MCF 10A (cell line): Measurements from ENCODE around the gene HNRNPA0. TPM values are rescaled to one million over a fixed set of nuclear protein-coding genes. Genes with fewer than 3 reads are reported as not detected.

ENCODE experiments used
- BruUV-seq: library from RNA; stranded (reverse); fragments of 400-500 nt; replicated peaks from 2 replicates; lab custom pipeline; 2021; lab: Mats Ljungman, UMichigan
- CTCF ChIA-PET: fragments of 300-600 bp; sonication (Branson Sonifier 250); formaldehyde crosslinking; extraction: SDS; loops from one replicate; lab custom pipeline; 2021; ENCODE audit warnings: antibody characterized with exemption, inconsistent platforms; lab: Yijun Ruan, JAX
- POLR2A ChIA-PET: fragments of 300-600, 350-650 bp; sonication (Branson Sonifier 250); formaldehyde crosslinking; extraction: SDS; loops from one replicate; lab custom pipeline; 2020; ENCODE audit warnings: antibody characterized with exemption, inconsistent platforms; lab: Yijun Ruan, JAX
- DNase-seq: peaks from one replicate; pipeline ENCODE4 v3.0.0-alpha.2; 2018; ENCODE audit not compliant: unreplicated experiment
- H3K27ac Mint-ChIP-seq: one replicate; pipeline ENCODE4 v1.8.0; 2022; ENCODE audit warnings: mild to moderate bottlenecking, low read depth, mixed read lengths; ENCODE audit not compliant: unreplicated experiment
- H3K27me3 Mint-ChIP-seq: one replicate; pipeline ENCODE4 v1.8.0; 2022; ENCODE audit warnings: mixed read lengths; ENCODE audit not compliant: insufficient read depth, unreplicated experiment
- H3K36me3 Mint-ChIP-seq: one replicate; pipeline ENCODE4 v1.8.0; 2022; ENCODE audit warnings: mild to moderate bottlenecking, moderate library complexity, mixed read lengths; ENCODE audit not compliant: insufficient read depth, unreplicated experiment
- H3K4me1 Mint-ChIP-seq: one replicate; pipeline ENCODE4 v1.8.0; 2022; ENCODE audit warnings: mixed read lengths; ENCODE audit not compliant: insufficient read depth, unreplicated experiment
- H3K4me3 Mint-ChIP-seq: one replicate; pipeline ENCODE4 v1.8.0; 2022; ENCODE audit warnings: mild to moderate bottlenecking, moderate library complexity, mixed read lengths; ENCODE audit not compliant: unreplicated experiment
- H3K9me3 Mint-ChIP-seq: one replicate; pipeline ENCODE4 v1.8.0; 2022; ENCODE audit warnings: mixed read lengths; ENCODE audit not compliant: unreplicated experiment
- CTCF ChIP-seq: fragments of 200-600 bp; IDR thresholded peaks from one replicate; pipeline ENCODE4 v1.8.0; 2022; ENCODE audit warnings: antibody characterized with exemption, mild to moderate bottlenecking; ENCODE audit not compliant: unreplicated experiment
- intact Hi-C: fragments of 100-400 bp; cut with micrococcal nuclease; formaldehyde crosslinking; loops from 2 replicates; pipeline ENCODE4 v1.14.1; 2022
- total RNA-seq: library from RNA; stranded (reverse); gene quantifications from 2 replicates; pipeline ENCODE4 v1.2.3, GENCODE V29; 2022

Gene HNRNPA0
- total RNA-seq, 1 experiment from 2014 or later = 30.8 TPM

DNA sequence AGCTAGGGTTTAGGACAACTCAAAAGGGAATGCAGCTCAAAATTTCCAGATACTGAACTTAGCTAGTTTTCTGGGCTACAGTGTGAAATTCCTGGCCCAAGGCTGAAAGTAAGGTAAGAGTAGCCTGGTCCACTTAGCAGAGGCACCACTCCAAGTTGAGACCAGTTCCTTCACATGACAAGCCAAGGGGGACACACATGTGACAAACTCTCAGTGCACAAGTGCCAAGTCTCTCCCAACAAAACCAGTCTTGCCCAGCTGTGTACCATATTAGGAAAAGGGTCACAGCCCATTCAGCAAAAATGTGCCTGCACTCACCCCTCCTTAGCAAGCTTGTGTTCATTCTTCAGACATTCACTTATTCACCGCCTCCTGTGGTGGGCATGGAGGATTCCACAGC, 46.1 kb downstream of the HNRNPA0 start:
- intact Hi-C loops = no loop called here
- ChIA-PET CTCF (interaction anchor here (0.6 to 1.6 kb wide), 4 partner anchors 13 to 1344 kb away, joined by 3 to 7 read pairs (median 4); no protein-coding TSS in a partner anchor), POLR2A (no interaction called here)
- BruUV-seq = no TSS peak
- H3K4me3 Mint-ChIP-seq = no peak overlapping the region
- no peak for DNase-seq
- H3K9me3 Mint-ChIP-seq = no peaks in the 10 kb centered on the region
- H3K27me3 Mint-ChIP-seq = no peaks in the 10 kb centered on the region
- no peaks in the 10 kb centered on the region for H3K36me3 Mint-ChIP-seq
- H3K4me1 Mint-ChIP-seq = no peaks in the 10 kb centered on the region
- no peak for TF ChIP-seq CTCF
- H3K27ac Mint-ChIP-seq = no peak overlapping the region

DNA sequence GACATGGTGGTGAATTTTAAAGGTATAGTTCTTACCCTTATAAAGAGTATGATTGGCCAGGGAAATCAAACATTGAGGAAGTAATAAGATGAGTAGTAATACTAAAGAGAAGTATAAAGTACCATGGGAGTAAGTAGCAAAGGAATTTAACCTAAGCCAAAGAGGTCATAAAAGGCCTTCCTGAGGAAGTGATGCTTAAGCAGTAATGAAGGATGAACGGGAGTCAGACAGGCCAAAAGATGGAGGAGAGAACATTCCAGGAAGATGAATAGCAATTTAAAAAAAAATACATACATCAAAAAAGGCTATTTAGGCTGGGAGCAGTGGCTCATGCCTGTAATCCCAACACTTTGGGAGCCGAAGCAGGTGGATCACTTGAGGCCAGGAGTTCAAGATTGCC, 47.3 kb downstream of the HNRNPA0 start:
- BruUV-seq = no TSS peak
- no peak overlapping the region for H3K27ac Mint-ChIP-seq
- no peaks in the 10 kb centered on the region for H3K36me3 Mint-ChIP-seq

DNA sequence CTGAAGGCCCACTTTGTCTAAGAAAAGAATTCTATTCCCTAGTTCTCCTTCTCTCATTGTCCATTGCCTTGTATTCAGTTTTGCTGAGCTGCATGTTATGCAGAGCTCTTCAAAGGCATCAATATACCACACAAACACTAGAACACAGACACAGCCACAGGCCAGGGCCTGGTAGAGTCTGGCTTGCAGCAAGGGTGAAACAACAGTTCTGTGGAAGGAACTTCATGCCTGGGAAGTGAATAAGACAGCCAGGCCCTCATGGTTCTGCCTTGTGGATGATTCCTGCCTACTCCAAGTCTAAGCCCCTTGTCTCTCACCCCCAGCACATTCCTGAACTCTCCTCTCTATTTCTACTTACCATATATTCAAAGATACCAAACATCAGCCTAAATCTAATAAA, 49.1 kb downstream of the HNRNPA0 start:
- CTCF ChIA-PET = no interaction called here

More for the DNA sequence above, 47.3 kb downstream of the HNRNPA0 start:
- ChIA-PET CTCF (interaction anchor here (0.6 to 1.2 kb wide), 2 partner anchors 35 to 293 kb away, joined by 3 read pairs; no protein-coding TSS in a partner anchor), POLR2A (interaction anchor here (1.1 kb wide), 1 partner anchor 24 kb away, joined by 3 read pairs; no protein-coding TSS in a partner anchor)
- intact Hi-C loops = no loop called here
- no peak overlapping the region for H3K4me3 Mint-ChIP-seq
- no peak for DNase-seq
- H3K27me3 Mint-ChIP-seq = no peaks in the 10 kb centered on the region
- no peaks in the 10 kb centered on the region for H3K9me3 Mint-ChIP-seq
- no peaks in the 10 kb centered on the region for H3K4me1 Mint-ChIP-seq
- TF ChIP-seq CTCF = no peak

GRCh38 chr5:137703565-137703964, 50.6 kb downstream of the HNRNPA0 start:
- H3K36me3 Mint-ChIP-seq = no peaks in the 10 kb centered on the region
- ChIA-PET POLR2A (no interaction called here), CTCF (interaction anchor here (1.0 kb wide), 1 partner anchor 37 kb away, joined by 3 read pairs; no protein-coding TSS in a partner anchor)
- no peaks in the 10 kb centered on the region for H3K4me1 Mint-ChIP-seq
- H3K27me3 Mint-ChIP-seq = no peaks in the 10 kb centered on the region
- intact Hi-C loops = no loop called here
- DNase-seq = no peak
- H3K4me3 Mint-ChIP-seq = no peak overlapping the region
- H3K27ac Mint-ChIP-seq = no peak overlapping the region
- no peak for TF ChIP-seq CTCF
- no TSS peak for BruUV-seq
- no peaks in the 10 kb centered on the region for H3K9me3 Mint-ChIP-seq

More for the DNA sequence above, 49.1 kb downstream of the HNRNPA0 start:
- no peak for DNase-seq
- no peak for TF ChIP-seq CTCF
- no peak overlapping the region for H3K4me3 Mint-ChIP-seq
- intact Hi-C loops = no loop called here
- no peaks in the 10 kb centered on the region for H3K4me1 Mint-ChIP-seq
- POLR2A ChIA-PET = no interaction called here
- H3K27me3 Mint-ChIP-seq = no peaks in the 10 kb centered on the region
- BruUV-seq = no TSS peak
- H3K9me3 Mint-ChIP-seq = no peaks in the 10 kb centered on the region
- H3K36me3 Mint-ChIP-seq = no peaks in the 10 kb centered on the region
- no peak overlapping the region for H3K27ac Mint-ChIP-seq
